GM12872 (cell line): ENCODE measurements around the gene SCIN.

Source experiments
- CTCF ChIP-seq: IDR thresholded peaks from 3 replicates; pipeline ENCODE4 v1.5.1; 2011; ENCODE audit warnings: low read depth, mild to moderate bottlenecking, low read length, moderate library complexity; ENCODE audit not compliant: insufficient read depth

The SCIN gene

GRCh38 chr7:12543586-12543985 is 26.9 kb upstream of the SCIN start:
- no peak for TF ChIP-seq CTCF

DNA sequence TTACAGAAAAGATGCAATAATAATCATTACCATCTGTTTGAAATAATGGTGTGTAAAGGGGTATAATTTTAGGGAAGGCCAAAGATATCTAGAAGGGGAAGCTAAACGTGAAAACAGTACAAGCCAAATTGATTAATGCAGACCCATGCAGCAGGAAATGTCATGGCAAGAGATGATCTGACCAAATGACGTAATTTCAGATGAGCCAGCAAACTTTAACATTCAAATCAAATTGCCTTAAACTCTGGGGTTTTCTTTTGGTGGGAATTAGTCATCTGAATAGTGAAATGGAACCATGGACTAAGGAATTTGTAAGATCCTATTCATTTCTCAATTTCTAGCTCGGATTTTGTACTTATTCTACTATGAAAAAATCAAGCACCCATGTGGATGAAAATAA is 21.4 kb upstream of the SCIN start:
- TF ChIP-seq CTCF, result no peak

GRCh38 chr7:12550956-12551355 is 19.6 kb upstream of the SCIN start:
- no peak for TF ChIP-seq CTCF

- no peak for TF ChIP-seq CTCF
Measured at GRCh38 chr7:12552876-12553275, 17.6 kb upstream of the SCIN start.

DNA sequence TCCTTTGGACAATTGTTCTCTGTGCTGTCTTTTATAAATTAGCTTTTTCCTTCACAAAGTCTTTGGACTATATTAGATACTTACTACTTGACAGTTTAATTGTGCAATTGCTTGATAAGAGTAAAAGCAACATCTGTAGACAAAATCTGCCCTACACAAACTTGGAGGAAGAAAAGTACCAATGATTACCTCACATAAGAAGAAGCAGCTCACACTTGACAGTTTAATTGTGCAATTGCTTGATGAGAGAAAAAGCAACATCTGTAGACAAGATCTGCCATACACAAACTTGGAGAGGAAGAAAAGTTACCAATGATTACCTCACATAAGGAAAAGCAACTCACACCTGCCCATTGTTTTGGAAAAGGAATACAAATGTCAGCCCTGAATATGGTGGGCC is 17.1 kb upstream of the SCIN start:
- no peak for TF ChIP-seq CTCF

- TF ChIP-seq CTCF, result no peak
Measured at GRCh38 chr7:12554351-12554750, 16.2 kb upstream of the SCIN start.

DNA sequence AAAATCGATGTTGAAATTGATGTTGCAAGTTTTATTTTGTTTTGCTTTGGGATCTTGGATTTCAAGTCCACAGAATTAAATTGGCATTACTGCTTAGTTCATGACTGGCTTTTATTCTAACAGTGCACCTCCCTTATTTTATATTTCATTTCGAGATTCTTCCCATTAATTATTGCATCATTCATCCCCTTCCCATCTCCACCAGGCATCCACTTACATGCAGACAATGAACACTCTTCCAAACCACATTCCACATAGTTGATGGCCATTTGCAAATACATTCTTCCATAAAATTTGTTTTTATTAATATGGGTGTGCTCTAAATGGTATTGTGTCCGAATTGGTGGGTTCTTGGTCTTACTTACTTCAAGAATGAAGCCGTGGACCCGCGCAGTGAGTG is 15.6 kb upstream of the SCIN start:
- TF ChIP-seq CTCF, result no peak

GRCh38 chr7:12557282-12557681 is 13.2 kb upstream of the SCIN start:
- no peak for TF ChIP-seq CTCF
